ENCODE results near the gene HAL.

The HAL gene

GRCh38 chr12:96006727-96007126 lies 10.6 kb upstream of the HAL start:
- no peak for DNase-seq

- no peak for DNase-seq
These were observed 4.7 kb upstream of the HAL start for GRCh38 chr12:96000858-96001257.

GRCh38 chr12:95999484-95999883 lies 3.3 kb upstream of the HAL start:
- no peak for DNase-seq

DNA sequence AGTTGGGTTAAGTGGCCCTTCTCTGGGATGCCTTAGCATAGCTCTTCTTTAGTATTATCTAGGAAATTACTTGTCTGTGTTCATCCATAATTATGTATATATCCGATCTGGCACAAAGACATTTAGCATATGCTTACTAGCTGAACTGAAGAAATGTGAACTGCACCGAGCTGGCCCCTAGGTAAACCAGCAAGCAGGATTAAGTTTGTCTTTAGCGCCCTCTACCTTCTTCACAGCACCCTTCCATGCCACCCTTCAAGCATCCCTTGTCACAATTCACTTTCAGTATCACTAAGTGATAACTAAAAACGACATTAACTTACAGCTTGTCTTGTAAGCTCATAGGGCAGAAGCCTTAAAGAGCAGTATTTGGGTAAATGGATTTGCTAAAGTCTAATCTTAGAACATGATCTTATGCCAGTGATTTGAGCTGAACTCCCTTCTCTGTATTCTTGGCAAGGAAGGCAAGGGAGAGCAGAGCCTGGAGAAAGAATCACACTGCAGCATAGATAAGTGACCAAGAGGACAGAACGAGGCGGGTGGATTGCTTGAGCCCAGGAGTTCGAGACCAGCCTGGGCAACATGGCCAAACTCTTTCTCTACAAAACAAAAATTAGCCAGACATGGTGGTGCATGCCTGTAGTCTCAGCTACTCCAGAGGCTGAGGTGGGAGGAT lies 2.6 kb upstream of the HAL start:
- DNase-seq: peak; percentile 44 to 77 (median 47)

GRCh38 chr12:95997911-95998510 lies 1.9 kb upstream of the HAL start:
- no peak for DNase-seq

DNA sequence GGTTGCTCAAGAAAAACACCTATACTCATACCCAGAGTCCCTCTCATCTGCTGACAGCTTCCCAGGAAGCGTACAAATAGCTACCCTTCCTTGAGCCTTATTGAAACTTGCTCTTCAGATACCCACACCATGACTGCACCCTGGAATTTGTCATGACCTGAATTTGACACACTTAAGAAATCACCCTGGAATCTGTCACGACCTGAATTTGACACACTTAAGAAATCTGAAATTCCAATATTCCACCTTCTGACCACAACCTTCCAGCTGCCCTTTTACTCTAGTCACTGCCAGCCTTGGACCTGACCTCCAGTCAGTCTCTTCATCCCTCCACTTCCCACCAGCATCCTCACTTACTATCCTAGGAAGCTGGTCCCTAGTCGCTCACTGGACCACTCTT lies 1.1 kb upstream of the HAL start:
- no peak for DNase-seq

DNA sequence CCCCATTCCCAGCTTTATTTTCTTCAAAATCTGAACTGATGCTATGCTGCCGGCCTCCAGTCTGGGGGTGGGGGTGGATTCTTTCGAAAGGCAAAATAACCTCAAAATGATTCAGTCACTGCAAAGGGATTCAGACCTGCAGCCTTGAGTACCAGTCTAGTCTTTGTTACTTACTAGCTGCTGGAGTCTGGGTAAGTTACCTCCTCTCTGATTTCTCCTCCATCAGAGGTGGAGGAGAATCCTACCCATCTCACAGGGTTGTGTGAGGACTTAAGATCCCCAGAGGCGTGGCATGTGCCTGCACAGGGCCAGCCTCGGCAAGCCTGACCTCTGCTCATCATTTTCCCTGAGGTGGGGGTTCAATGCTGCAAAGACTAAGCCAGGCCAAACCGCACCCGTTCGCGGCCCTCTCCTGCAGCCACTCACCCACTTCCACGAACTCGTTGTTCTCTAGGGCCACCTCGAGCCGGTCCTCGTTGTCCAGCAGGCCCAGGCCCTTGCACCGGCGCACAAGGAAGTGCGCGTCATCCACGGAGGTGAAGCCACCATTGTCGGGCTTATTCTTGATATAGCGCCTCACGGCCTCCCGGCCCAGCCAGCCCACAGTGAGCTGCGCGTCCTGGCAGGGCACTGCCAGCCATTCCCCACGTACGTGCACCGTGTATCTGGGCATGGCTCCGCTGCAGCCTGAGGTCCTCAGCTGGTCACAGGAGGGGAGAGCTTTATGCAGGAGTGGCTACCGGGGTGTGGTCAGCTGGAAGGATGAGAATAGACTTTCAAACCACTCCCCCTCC lies 709 bp downstream of the HAL start:
- DNase-seq: no peak

- no peak for DNase-seq
These were observed 1.7 kb downstream of the HAL start for GRCh38 chr12:95994476-95994875.

DNA sequence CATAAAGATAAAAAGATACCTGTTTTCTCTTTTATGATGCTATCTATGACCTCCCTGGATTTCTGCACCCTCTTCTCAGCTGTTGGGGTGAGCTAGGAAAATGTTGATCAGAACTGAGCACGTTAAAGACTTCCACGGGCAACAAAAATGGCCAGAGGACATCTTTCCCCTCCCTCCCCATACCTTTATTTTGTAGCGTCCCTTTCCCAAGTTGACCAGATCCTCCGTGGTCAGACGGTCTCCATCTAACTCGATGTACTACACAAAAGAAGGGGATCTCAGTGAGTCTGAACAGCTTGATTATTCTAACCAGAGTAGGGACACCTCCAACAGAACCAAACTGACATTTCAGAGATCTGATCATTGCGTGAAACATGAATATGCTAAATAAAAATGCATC lies 2.2 kb downstream of the HAL start:
- DNase-seq: no peak

GRCh38 chr12:95990136-95990535 lies 6.0 kb downstream of the HAL start:
- no peak for DNase-seq

DNA sequence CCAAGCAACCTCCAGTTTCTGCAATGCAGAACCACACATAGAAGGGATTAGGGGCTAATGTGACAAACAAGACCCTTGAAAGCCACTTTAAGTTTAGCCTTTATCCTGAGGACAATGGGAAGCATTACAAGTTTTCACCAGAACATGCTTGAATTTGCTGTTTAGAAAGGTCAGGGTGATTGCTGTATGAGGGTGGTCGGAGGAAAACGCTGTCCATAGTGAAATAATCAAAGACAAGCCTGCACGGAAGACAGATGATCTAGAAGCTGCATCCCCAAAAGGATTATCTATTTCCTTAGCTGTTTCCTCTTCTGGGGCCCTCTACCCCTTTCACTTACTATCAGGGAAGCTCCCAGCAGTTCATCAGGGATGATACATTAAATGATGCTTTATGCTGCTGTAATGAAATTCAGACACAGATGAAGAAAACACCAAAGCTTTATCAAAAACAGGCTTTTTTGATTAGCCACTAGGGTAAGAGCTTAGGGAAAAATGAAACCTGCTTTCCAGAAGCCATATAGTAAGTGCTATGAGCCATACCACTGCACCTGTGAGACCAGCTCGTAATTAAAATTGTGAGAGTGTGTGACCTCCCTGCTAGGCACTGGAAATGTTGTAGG lies 6.5 kb downstream of the HAL start:
- no peak for DNase-seq

DNA sequence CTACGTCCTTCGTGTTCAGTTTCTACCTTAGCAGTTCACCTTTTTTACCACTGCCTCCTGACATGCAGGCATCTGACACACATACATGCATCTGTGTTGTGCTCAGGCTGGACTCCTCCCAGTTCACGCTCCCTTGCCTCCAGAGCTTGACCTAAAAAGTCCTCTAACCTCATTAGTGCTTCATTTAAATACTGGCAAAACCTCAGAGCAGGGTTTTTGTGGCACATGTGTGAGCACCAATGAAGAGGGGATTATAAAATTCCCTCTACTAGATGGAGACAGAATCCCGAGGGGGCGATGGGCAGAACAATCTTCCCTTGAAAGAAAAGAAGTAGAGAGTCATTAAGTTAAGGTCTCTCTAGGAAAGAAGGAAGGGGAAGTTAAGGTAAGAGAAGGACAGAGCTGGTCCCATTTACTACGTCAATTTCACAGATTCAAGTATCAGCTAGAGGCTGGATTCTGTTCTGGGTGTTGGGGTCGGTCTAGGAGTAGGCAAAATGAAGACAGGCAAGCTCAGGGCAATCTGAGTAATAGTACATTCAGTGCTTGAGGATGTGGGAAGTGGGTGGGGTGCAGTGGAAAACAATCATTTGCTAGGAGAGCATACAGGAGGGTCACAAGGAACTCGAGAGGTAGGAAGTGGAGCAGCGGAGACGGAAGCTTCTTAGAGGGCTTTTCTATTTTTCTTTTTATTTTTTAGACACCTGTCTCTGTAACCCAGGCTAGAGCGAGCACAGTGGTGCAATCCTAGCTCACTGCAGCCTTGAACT lies 7.5 kb downstream of the HAL start:
- no peak for DNase-seq

DNA sequence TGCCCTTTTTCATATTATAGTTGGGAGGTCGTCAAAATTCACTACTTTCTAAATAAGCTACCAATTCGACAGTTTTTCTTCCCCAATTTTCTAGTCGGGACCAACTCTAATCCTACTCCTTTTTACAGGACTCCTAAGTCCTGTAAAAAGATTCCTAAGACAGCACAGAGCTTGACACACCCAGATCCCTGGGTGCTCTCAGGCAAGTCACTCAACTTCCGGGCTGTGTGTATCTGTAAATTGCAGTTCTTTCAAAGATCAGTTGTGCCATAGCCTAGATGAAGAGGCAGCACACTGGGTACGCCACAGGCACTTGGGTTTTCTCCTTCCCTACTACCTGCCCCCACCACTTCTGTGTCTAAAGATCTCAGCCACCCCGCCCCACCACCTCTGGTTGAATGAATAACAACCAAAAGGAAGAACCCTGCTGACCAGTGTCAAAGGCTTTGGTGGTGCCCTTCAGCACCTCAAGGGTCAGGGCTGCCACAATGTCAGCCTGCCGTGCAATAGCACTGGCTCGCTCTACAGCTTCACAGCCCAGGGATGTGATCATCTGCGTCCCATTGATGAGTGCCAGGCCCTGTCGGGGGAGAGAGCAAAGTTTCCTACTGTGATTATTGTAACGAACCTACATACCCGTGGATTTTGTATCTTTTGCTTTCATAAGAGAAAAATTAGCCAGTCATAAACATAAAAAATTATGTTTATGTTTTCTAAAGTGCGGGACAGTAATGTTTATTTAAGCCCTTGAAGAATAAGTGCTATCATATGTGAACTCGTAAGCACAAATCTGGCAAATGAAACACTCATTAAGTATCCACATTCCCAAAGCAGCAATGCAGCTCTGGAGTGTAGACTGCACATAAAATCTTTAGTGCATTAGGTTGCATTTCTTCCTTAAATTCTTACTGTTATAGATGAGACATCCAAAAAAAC lies 9.2 kb downstream of the HAL start:
- no peak for DNase-seq

GRCh38 chr12:95984682-95985081 lies 11.5 kb downstream of the HAL start:
- DNase-seq: no peak

- no peak for DNase-seq
These were observed 13.5 kb downstream of the HAL start for GRCh38 chr12:95982602-95983001.

- no peak for DNase-seq
These were observed 15.7 kb downstream of the HAL start for GRCh38 chr12:95980437-95980836.

DNA sequence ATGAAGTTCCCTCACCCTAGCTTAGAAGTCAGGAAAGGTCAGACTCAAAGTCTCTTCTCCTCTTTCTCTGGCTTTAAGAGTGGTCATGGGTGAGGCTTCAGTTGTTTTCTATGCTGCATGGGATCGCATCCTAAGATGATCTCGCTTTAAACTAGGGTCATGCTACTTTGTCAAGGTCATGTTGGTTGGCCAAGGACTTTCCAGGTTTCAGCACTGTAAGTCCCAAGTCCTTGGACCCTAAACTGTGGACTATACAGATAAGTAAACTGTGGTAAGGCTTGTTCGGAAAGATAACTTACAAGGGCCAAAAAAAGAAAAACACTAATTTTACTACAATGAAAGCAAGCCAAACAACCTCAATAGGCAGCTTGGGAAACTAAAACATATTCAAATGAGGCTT lies 17.4 kb downstream of the HAL start:
- DNase-seq: no peak

DNA sequence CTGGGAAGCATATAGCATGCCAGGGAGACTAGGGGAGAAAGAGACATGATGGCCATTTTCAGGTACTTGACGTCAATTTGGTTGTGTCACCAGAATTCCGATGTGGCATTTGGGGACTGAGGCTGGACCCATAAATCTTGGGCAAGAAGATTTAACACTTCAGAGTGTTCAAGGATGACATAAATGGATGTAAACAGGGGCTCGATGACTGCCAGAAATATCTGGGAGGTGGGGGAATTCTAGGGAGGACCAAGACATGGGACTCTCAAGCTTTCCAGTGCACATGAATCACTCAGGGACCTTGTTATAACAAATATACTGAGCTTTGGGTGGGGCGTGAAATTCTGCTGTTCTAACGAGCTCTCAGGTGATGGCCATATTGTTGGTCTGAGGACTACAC lies 17.8 kb downstream of the HAL start:
- no peak for DNase-seq

GRCh38 chr12:95977764-95978305 lies 18.3 kb downstream of the HAL start:
- DNase-seq: no peak

DNA sequence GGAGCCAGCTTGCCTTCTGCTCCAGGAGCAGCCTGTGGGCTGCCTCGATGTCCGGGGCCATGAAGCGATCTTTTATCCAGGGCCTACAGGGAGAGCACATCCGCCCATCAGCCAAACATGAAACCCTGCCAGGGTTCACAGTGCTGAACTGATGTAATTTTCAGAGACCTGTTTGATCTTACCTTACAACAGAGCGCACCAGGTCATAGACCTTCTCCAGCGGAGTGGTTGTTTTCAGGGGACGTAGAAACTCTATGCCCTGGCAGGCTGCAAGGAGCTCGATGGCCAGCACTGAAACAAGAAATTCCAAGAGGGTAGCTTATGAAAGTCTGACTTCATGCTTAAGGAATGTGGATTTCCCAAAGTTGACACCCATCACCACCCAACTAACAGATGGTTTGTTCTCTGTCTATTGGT lies 19.7 kb downstream of the HAL start:
- no peak for DNase-seq

- no peak for DNase-seq
These were observed 20.7 kb downstream of the HAL start for GRCh38 chr12:95975491-95975890.

DNA sequence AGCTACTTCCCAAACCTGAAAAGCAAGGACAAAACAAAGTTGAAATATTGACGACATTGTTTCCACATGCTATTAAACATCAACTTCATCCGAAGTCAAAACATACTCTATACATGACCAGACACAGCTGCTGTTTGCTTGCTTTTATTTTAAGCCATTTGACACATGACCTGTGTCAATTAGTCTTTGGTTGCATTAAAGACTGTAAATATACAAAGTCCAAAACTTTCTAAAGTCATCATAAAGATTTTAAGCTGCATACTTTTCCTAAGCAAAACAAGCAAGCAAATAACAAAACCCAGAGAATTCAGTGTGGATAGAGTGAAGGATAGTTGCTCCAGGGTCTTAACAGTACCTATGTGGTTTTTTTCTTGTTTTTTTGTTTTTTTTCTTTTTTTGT lies 21.8 kb downstream of the HAL start:
- no peak for DNase-seq
